Neural cell (in vitro differentiated cells): ENCODE measurements around the gene UNC5C. TPM values are rescaled to one million over a fixed set of nuclear protein-coding genes. Genes with fewer than 3 reads are reported as not detected.
A peak's percentile ranks its signal among the peaks of the same experiment; 100 is the strongest.

Experiments used
- H2AFZ ChIP-seq: fragments of 200-600, 300-800 bp; sonication (generic), shearing (Covaris generic); 2 replicates; pipeline ENCODE4 v1.6.0; 2014; ENCODE audit warnings: low read depth, mild to moderate bottlenecking, antibody characterized with exemption, low read length, moderate library complexity
- H3F3A ChIP-seq: fragments of 200-600 bp; shearing (Covaris generic); 2 replicates; pipeline ENCODE4 v1.6.1; 2016; ENCODE audit warnings: mild to moderate bottlenecking, moderate library complexity, mixed read lengths, antibody characterized with exemption, low read length; ENCODE audit not compliant: insufficient read depth, poor library complexity, severe bottlenecking
- H3K27ac ChIP-seq: fragments of 200-600, 300-800 bp; sonication (generic), shearing (Covaris generic); 2 replicates; pipeline ENCODE4 v1.5.1; 2014; ENCODE audit warnings: mild to moderate bottlenecking, low read length, moderate library complexity
- H3K27me3 ChIP-seq: fragments of 300-800, 200-600 bp; sonication (generic), shearing (Covaris generic); 2 replicates; pipeline ENCODE4 v1.6.0; 2014; ENCODE audit warnings: mild to moderate bottlenecking, low read depth, low read length, moderate library complexity; ENCODE audit not compliant: insufficient read depth
- H3K36me3 ChIP-seq: fragments of 300-800, 200-600 bp; sonication (generic), shearing (Covaris generic); 2 replicates; pipeline ENCODE4 v1.5.1; 2014; ENCODE audit warnings: mild to moderate bottlenecking, antibody characterized with exemption, low read length, moderate library complexity; ENCODE audit not compliant: insufficient read depth
- H3K4me2 ChIP-seq: fragments of 300-800, 200-600 bp; sonication (generic), shearing (Covaris generic); 2 replicates; pipeline ENCODE4 v1.6.0; 2014; ENCODE audit warnings: mild to moderate bottlenecking, low read length
- H3K4me3 ChIP-seq: fragments of 300-800, 200-600 bp; sonication (generic), shearing (Covaris generic); 2 replicates; pipeline ENCODE4 v1.5.1; 2014; ENCODE audit warnings: mild to moderate bottlenecking, low read length, moderate library complexity
- H3K79me2 ChIP-seq: fragments of 200-600 bp; shearing (Covaris generic); replicated peaks from 2 replicates; pipeline ENCODE4 v1.6.0; 2014; ENCODE audit warnings: mild to moderate bottlenecking, low read length, moderate library complexity; ENCODE audit not compliant: insufficient read depth
- H3K9ac ChIP-seq: fragments of 300-800, 200-600 bp; sonication (generic), shearing (Covaris generic); 2 replicates; pipeline ENCODE4 v1.6.1; 2016; ENCODE audit warnings: mild to moderate bottlenecking, low read length, mixed read lengths
- H3K9me2 ChIP-seq: fragments of 200-600 bp; shearing (Covaris generic); 2 replicates; pipeline ENCODE4 v1.6.1; 2016; ENCODE audit warnings: mild to moderate bottlenecking, low read length, mixed read lengths; ENCODE audit not compliant: insufficient read depth
- H3K9me3 ChIP-seq: fragments of 200-600, 300-800 bp; sonication (generic), shearing (Covaris generic); 2 replicates; pipeline ENCODE4 v1.6.1; 2016; ENCODE audit warnings: mild to moderate bottlenecking, mixed run types, low read length, moderate library complexity, mixed read lengths
- H4K20me1 ChIP-seq: fragments of 200-600 bp; shearing (Covaris generic); 2 replicates; pipeline ENCODE4 v1.6.1; 2016; ENCODE audit warnings: mild to moderate bottlenecking, mixed run types; ENCODE audit not compliant: insufficient read depth
- EP300 ChIP-seq: fragments of 450-650 bp; conservative IDR thresholded peaks from 2 replicates; pipeline ENCODE4 v1.6.1; 2014; ENCODE audit warnings: antibody characterized with exemption, mild to moderate bottlenecking, moderate library complexity; ENCODE audit not compliant: poor library complexity, severe bottlenecking
- EZH2 ChIP-seq: fragments of 200-600, 300-800 bp; shearing (Covaris generic), sonication (generic); IDR thresholded peaks from 2 replicates; pipeline ENCODE4 v1.6.1; 2014; ENCODE audit warnings: antibody characterized with exemption, low read length, borderline replicate concordance, mild to moderate bottlenecking; ENCODE audit not compliant: insufficient read depth, poor library complexity, severe bottlenecking
- MXI1 ChIP-seq: fragments of 450-650 bp; conservative IDR thresholded peaks from 2 replicates; pipeline ENCODE4 v1.6.1; 2014; ENCODE audit warnings: antibody characterized with exemption, mild to moderate bottlenecking; ENCODE audit not compliant: poor library complexity, severe bottlenecking
- POLR2AphosphoS5 ChIP-seq: IDR thresholded peaks from 2 replicates; pipeline ENCODE4 v1.6.1; 2012
- RAD21 ChIP-seq: fragments of 450-650 bp; conservative IDR thresholded peaks from 2 replicates; pipeline ENCODE4 v1.6.1; 2014; ENCODE audit warnings: antibody characterized with exemption, mild to moderate bottlenecking, moderate library complexity
- SMC3 ChIP-seq: fragments of 450-650 bp; conservative IDR thresholded peaks from 2 replicates; pipeline ENCODE4 v1.6.1; 2014; ENCODE audit warnings: antibody characterized with exemption, mild to moderate bottlenecking, moderate library complexity; ENCODE audit not compliant: poor library complexity
- TAF1 ChIP-seq: IDR thresholded peaks from 2 replicates; pipeline ENCODE4 v1.6.1; 2012; ENCODE audit warnings: low read depth
- polyA plus RNA-seq: library from polyadenylated mRNA; depleted of rRNA; stranded (reverse); fragments of >200 nt; gene quantifications from 2 replicates; pipeline ENCODE4 v1.2.3, GENCODE V29; 2014
- TF ChIP-seq, protein P1 (sequence below): fragments of 450-650 bp; IDR thresholded peaks from 2 replicates; pipeline ENCODE4 v1.5.1; 2014; ENCODE audit warnings: antibody characterized with exemption, mild to moderate bottlenecking, moderate library complexity; ENCODE audit not compliant: poor library complexity, severe bottlenecking
- TF ChIP-seq, protein P2 (sequence below): IDR thresholded peaks from 2 replicates; pipeline ENCODE4 v1.6.1; 2012; ENCODE audit warnings: borderline replicate concordance

UNC5C gene
- polyA plus RNA-seq, 1 donor from 2014 or later = 0.56 TPM

DNA sequence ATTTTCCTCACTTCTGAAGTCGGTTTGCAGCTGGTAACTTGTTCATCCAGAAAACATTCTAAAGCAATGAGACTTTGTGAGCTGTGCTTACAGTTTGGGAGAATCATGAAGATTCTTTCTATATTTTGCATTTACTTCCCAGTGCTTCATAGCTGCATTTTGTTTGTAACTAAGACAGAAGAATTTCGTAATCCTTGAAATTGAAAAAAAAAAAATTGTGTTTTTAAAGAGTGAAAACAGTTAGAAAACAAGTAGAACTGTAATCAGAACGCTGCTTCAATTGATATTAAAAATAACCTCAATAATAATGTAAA lies 392.4 kb downstream of the UNC5C start:
- no peak overlapping the region for H2AFZ ChIP-seq
- TF ChIP-seq, protein P1, sequence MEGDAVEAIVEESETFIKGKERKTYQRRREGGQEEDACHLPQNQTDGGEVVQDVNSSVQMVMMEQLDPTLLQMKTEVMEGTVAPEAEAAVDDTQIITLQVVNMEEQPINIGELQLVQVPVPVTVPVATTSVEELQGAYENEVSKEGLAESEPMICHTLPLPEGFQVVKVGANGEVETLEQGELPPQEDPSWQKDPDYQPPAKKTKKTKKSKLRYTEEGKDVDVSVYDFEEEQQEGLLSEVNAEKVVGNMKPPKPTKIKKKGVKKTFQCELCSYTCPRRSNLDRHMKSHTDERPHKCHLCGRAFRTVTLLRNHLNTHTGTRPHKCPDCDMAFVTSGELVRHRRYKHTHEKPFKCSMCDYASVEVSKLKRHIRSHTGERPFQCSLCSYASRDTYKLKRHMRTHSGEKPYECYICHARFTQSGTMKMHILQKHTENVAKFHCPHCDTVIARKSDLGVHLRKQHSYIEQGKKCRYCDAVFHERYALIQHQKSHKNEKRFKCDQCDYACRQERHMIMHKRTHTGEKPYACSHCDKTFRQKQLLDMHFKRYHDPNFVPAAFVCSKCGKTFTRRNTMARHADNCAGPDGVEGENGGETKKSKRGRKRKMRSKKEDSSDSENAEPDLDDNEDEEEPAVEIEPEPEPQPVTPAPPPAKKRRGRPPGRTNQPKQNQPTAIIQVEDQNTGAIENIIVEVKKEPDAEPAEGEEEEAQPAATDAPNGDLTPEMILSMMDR = peak; percentile 7
- TF ChIP-seq MXI1 (no peak), RAD21 (peak; percentile 6)
- H3K27me3 ChIP-seq = no peaks in the 10 kb centered on the region
- no peak overlapping the region for H3K4me2 ChIP-seq
- H3K4me3 ChIP-seq = no peak overlapping the region
- no peaks in the 10 kb centered on the region for H4K20me1 ChIP-seq
- no peaks in the 10 kb centered on the region for H3K9me2 ChIP-seq
- H3K36me3 ChIP-seq = no peaks in the 10 kb centered on the region
- no peaks in the 10 kb centered on the region for H3K9me3 ChIP-seq
- H3K9ac ChIP-seq = no peak overlapping the region
- no peak overlapping the region for H3K27ac ChIP-seq
- H3F3A ChIP-seq = no peaks in the 10 kb centered on the region
- H3K79me2 ChIP-seq = no peaks in the 10 kb centered on the region

DNA sequence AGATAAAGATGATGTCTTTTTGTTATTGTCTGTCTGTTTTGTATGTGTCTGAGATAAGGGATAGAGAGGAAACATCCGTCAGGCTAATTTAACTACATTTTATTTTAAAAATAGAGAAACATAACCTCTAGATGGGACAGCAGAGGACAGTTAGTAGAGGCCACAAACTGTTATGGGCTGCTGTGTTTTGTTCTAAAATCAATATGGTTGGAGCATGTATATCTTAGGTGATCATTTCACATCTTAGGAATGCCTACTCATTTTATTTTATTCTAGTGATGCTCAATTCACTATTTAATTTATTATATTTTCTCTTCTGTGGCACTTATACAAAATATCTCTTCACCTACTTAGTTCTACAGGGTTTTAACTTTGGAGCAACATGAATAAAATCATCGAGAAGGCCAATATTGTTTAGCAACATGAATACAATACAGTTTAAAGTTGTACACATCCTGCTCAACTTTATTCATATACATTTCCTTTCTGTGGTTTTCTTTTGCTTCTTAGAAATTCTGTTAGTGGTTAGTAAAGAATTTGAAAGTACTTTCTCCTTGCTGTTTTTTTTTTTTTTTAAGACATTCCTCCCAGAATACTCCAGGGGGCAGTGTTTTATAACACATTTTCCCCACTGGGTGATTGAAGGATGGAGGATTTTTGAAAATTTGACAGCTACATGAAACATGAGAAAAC lies 392.9 kb downstream of the UNC5C start:
- no peak overlapping the region for H3K9ac ChIP-seq
- H3K27me3 ChIP-seq = no peaks in the 10 kb centered on the region
- no peaks in the 10 kb centered on the region for H4K20me1 ChIP-seq
- H3K79me2 ChIP-seq = no peaks in the 10 kb centered on the region
- no peaks in the 10 kb centered on the region for H3K9me3 ChIP-seq
- H2AFZ ChIP-seq = no peak overlapping the region
- no peak overlapping the region for H3K4me3 ChIP-seq
- TF ChIP-seq SMC3 (peak; percentile 63), RAD21 (peak; percentile 70), MXI1 (no peak)
- TF ChIP-seq, protein P1 = peak; percentile 72
- H3K4me2 ChIP-seq = no peak overlapping the region
- no peak overlapping the region for H3K27ac ChIP-seq
- no peaks in the 10 kb centered on the region for H3K9me2 ChIP-seq
- no peaks in the 10 kb centered on the region for H3F3A ChIP-seq
- no peaks in the 10 kb centered on the region for H3K36me3 ChIP-seq

DNA sequence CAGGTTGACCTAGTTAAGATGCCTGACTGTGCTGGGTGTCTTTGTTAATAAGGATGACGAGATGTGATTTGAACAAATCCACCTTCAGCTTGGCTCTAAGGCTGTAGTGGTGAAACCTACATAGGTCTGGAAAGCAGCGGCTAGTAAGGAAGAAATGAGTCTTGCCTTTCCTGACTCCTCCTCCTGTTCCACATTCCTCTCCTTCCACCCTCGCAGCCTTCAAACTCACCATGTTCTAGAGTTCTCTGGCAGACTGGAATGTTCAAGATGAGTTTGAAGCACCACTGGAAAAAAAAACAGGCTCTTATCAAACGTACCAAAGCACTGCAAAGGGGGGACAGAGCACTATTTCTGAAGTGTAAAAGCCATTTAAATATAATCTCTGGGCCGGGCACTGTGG lies 395.6 kb downstream of the UNC5C start:
- H3K27ac ChIP-seq = no peak overlapping the region
- no peaks in the 10 kb centered on the region for H4K20me1 ChIP-seq
- no peak overlapping the region for H2AFZ ChIP-seq
- H3K4me3 ChIP-seq = no peak overlapping the region
- no peaks in the 10 kb centered on the region for H3K9me3 ChIP-seq
- TF ChIP-seq SMC3 (no peak), EZH2 (no peak), TAF1 (no peak), RAD21 (no peak), EP300 (no peak), MXI1 (no peak), POLR2AphosphoS5 (no peak)
- TF ChIP-seq, protein P2, sequence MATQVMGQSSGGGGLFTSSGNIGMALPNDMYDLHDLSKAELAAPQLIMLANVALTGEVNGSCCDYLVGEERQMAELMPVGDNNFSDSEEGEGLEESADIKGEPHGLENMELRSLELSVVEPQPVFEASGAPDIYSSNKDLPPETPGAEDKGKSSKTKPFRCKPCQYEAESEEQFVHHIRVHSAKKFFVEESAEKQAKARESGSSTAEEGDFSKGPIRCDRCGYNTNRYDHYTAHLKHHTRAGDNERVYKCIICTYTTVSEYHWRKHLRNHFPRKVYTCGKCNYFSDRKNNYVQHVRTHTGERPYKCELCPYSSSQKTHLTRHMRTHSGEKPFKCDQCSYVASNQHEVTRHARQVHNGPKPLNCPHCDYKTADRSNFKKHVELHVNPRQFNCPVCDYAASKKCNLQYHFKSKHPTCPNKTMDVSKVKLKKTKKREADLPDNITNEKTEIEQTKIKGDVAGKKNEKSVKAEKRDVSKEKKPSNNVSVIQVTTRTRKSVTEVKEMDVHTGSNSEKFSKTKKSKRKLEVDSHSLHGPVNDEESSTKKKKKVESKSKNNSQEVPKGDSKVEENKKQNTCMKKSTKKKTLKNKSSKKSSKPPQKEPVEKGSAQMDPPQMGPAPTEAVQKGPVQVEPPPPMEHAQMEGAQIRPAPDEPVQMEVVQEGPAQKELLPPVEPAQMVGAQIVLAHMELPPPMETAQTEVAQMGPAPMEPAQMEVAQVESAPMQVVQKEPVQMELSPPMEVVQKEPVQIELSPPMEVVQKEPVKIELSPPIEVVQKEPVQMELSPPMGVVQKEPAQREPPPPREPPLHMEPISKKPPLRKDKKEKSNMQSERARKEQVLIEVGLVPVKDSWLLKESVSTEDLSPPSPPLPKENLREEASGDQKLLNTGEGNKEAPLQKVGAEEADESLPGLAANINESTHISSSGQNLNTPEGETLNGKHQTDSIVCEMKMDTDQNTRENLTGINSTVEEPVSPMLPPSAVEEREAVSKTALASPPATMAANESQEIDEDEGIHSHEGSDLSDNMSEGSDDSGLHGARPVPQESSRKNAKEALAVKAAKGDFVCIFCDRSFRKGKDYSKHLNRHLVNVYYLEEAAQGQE = no peak
- TF ChIP-seq, protein P1 = no peak
- no peaks in the 10 kb centered on the region for H3F3A ChIP-seq
- H3K27me3 ChIP-seq = no peaks in the 10 kb centered on the region
- H3K79me2 ChIP-seq = no peaks in the 10 kb centered on the region
- H3K36me3 ChIP-seq = no peaks in the 10 kb centered on the region
- no peak overlapping the region for H3K9ac ChIP-seq
- no peak overlapping the region for H3K4me2 ChIP-seq
- no peaks in the 10 kb centered on the region for H3K9me2 ChIP-seq
